OCI-LY7 (cell line): ENCODE measurements around the gene CFAP206. TPM values are rescaled to one million over a fixed set of nuclear protein-coding genes. Genes with fewer than 3 reads are reported as not detected.

Experiments used
- BruUV-seq: library from RNA; stranded (reverse); fragments of 400-500 nt; replicated peaks from 2 replicates; lab custom pipeline; 2021; lab: Mats Ljungman, UMichigan
- CTCF ChIA-PET: fragments of 300-600 bp; sonication (Branson Sonifier 250); formaldehyde crosslinking; loops from one replicate; lab custom pipeline; 2022; ENCODE audit warnings: antibody characterized with exemption; ENCODE audit not compliant: unreplicated experiment; lab: Charles Lee
- POLR2A ChIA-PET: fragments of 300-600 bp; sonication (Branson Sonifier 250); formaldehyde crosslinking; loops from one replicate; lab custom pipeline; 2022; ENCODE audit warnings: antibody characterized with exemption; lab: Charles Lee
- DNase-seq: peaks from one replicate; pipeline ENCODE4 v3.0.0-alpha.2; 2015; ENCODE audit warnings: low spot score
- H2AFZ ChIP-seq: fragments of 200-600 bp; sonication (generic), shearing (Covaris generic); 2 replicates; pipeline ENCODE4 v1.6.1; 2014; ENCODE audit warnings: mild to moderate bottlenecking, antibody characterized with exemption, low read length, moderate library complexity
- H3K27ac ChIP-seq: fragments of 200-600 bp; sonication (generic); 2 replicates; pipeline ENCODE4 v1.5.1; 2014; ENCODE audit warnings: mixed run types, low read depth, mild to moderate bottlenecking, moderate library complexity, low read length, inconsistent platforms; ENCODE audit not compliant: poor library complexity, severe bottlenecking
- H3K36me3 ChIP-seq: fragments of 200-600 bp; sonication (generic); 2 replicates; pipeline ENCODE4 v1.6.1; 2014; ENCODE audit warnings: mild to moderate bottlenecking, antibody characterized with exemption, low read length, moderate library complexity, mixed read lengths; ENCODE audit not compliant: insufficient read depth
- H3K4me1 ChIP-seq: fragments of 200-600 bp; sonication (generic); 2 replicates; pipeline ENCODE4 v1.5.1; 2014; ENCODE audit warnings: mild to moderate bottlenecking, low read length; ENCODE audit not compliant: insufficient read depth, poor library complexity, severe bottlenecking
- H3K4me2 ChIP-seq: fragments of 200-600 bp; sonication (generic); 2 replicates; pipeline ENCODE4 v1.6.1; 2014; ENCODE audit warnings: mild to moderate bottlenecking, low read length
- H3K4me3 ChIP-seq: fragments of 200-600 bp; sonication (generic); 2 replicates; pipeline ENCODE4 v1.5.1; 2014; ENCODE audit warnings: mild to moderate bottlenecking, low read depth, low read length; ENCODE audit not compliant: poor library complexity, severe bottlenecking
- H3K79me2 ChIP-seq: fragments of 200-600 bp; sonication (generic); 2 replicates; pipeline ENCODE4 v1.6.1; 2016; ENCODE audit warnings: low read depth, mild to moderate bottlenecking, low read length, moderate library complexity, mixed read lengths; ENCODE audit not compliant: insufficient read depth
- H3K9me2 ChIP-seq: fragments of 200-600 bp; sonication (generic); 2 replicates; pipeline ENCODE4 v1.6.1; 2016; ENCODE audit warnings: mild to moderate bottlenecking, low read length, mixed read lengths; ENCODE audit not compliant: insufficient read depth
- H3K9me3 ChIP-seq: fragments of 200-600 bp; sonication (generic); 2 replicates; pipeline ENCODE4 v1.6.1; 2014; ENCODE audit warnings: mild to moderate bottlenecking, mixed run types, low read length, mixed read lengths
- H4K20me1 ChIP-seq: fragments of 200-600 bp; sonication (generic); 2 replicates; pipeline ENCODE4 v1.6.1; 2014; ENCODE audit warnings: mild to moderate bottlenecking, antibody characterized with exemption, low read length, moderate library complexity, mixed read lengths; ENCODE audit not compliant: insufficient read depth
- EZH2phosphoT487 ChIP-seq: fragments of 200-600 bp; sonication (generic); IDR thresholded peaks from 2 replicates; pipeline ENCODE4 v1.6.1; 2018; ENCODE audit warnings: low read depth, borderline replicate concordance, mild to moderate bottlenecking, mixed run types, antibody characterized with exemption, low read length, moderate library complexity, mixed read lengths
- intact Hi-C: fragments of 100-400 bp; cut with micrococcal nuclease; formaldehyde crosslinking; loops from one replicate; pipeline ENCODE4 v1.10.0; 2022; ENCODE audit not compliant: unreplicated experiment
- total RNA-seq, 2 experiments: library from RNA; depleted of rRNA in 1 of 2; stranded (reverse); fragments of >200 nt in 1 of 2; shearing (Covaris generic) in 1 of 2; gene quantifications; 2 replicates each; pipeline ENCODE4 v1.2.3, GENCODE V29; 2014 to 2022
- TF ChIP-seq, protein P1 (sequence below): fragments of 200-600 bp; sonication (generic); conservative IDR thresholded peaks from 2 replicates; pipeline ENCODE4 v1.5.1; 2014; ENCODE audit warnings: mild to moderate bottlenecking, antibody characterized with exemption, low read length, moderate library complexity, mixed read lengths

The CFAP206 gene
- total RNA-seq, 2 experiments from 2014 or later = 0.19 to 0.32 TPM

DNA sequence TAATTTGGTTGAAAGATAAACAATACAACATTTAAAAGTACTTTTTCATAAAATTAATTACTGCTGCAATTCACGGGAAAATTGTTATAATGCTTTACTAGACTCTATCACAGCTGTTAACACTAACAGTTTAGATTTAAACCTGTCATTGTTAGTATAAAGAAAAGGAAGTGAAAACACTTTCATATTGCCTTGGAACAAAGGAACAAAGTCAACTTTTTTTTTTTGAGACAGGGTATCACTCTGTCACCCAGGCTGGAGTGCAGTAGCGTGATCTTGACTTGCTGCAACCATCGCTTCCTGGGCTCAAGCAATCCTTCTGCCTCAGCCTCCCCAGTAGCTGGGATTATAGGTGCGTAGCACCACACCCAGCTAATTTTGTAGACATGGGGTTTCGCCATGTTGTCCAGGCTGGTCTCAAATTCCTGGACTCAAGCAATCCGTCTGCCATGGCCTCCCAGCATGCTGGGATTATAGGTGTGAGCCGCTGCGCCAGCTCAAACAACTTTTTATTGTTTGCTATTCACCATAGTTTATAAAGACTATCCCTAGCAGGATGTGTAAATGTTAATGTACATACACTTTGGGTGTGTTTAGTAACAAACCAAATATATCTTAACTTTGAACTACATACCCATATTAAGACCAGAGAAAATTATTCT is 87.1 kb downstream of the CFAP206 start:
- TF ChIP-seq, protein P1, sequence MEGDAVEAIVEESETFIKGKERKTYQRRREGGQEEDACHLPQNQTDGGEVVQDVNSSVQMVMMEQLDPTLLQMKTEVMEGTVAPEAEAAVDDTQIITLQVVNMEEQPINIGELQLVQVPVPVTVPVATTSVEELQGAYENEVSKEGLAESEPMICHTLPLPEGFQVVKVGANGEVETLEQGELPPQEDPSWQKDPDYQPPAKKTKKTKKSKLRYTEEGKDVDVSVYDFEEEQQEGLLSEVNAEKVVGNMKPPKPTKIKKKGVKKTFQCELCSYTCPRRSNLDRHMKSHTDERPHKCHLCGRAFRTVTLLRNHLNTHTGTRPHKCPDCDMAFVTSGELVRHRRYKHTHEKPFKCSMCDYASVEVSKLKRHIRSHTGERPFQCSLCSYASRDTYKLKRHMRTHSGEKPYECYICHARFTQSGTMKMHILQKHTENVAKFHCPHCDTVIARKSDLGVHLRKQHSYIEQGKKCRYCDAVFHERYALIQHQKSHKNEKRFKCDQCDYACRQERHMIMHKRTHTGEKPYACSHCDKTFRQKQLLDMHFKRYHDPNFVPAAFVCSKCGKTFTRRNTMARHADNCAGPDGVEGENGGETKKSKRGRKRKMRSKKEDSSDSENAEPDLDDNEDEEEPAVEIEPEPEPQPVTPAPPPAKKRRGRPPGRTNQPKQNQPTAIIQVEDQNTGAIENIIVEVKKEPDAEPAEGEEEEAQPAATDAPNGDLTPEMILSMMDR = no peak
- no peak for TF ChIP-seq EZH2phosphoT487
- Histone ChIP-seq H3K4me3 (no peak overlapping the region), H3K79me2 (peaks cover 3% of the 10 kb centered on the region; the same call in 1 of the 2 replicates), H3K27ac (peak overlapping the region; percentile 61), H3K36me3 (peaks cover 49% of the 10 kb centered on the region), H2AFZ (no peak overlapping the region), H3K4me2 (peak overlapping the region; percentile 38), H3K4me1 (peaks cover 22% of the 10 kb centered on the region), H3K9me2 (no peaks in the 10 kb centered on the region), H4K20me1 (no peaks in the 10 kb centered on the region), H3K9me3 (no peaks in the 10 kb centered on the region)
- intact Hi-C loops = no loop called here
- BruUV-seq = no TSS peak
- peak; percentile 75 for DNase-seq
- ChIA-PET CTCF (interaction anchor here (0.7 kb wide), 1 partner anchor 415 kb away, joined by 3 read pairs; no protein-coding TSS in a partner anchor), POLR2A (interaction anchor here (0.7 to 2.2 kb wide), 6 partner anchors 9 to 418 kb away, joined by 3 to 9 read pairs (median 4); no protein-coding TSS in a partner anchor)

DNA sequence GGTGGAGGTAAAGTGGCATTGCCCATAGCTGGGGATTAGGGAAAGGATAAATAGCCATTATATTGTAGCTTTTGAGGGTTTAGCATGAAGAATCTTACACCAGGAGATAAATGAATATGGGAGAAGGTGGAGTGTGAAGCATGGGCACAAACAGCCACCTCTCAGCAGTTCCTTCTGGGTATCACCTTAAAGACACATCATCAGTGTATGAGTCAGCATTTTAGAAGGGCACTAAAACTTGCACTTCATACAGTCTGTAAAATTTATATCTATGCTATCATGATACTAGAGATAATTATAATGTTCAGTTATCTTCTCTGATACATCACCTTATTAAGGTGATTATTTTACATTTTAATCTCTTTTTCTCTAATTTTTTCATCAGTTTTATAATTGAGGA is 90.3 kb downstream of the CFAP206 start:
- intact Hi-C loops = no loop called here
- Histone ChIP-seq H2AFZ (no peak overlapping the region), H3K9me2 (no peaks in the 10 kb centered on the region), H3K27ac (no peak overlapping the region), H3K9me3 (no peaks in the 10 kb centered on the region), H3K36me3 (peaks cover 53% of the 10 kb centered on the region), H3K4me1 (peaks cover 22% of the 10 kb centered on the region), H3K79me2 (peaks cover 3% of the 10 kb centered on the region; the same call in 1 of the 2 replicates), H4K20me1 (no peaks in the 10 kb centered on the region), H3K4me2 (no peak overlapping the region), H3K4me3 (no peak overlapping the region)
- no TSS peak for BruUV-seq
- no peak for DNase-seq
- POLR2A ChIA-PET = interaction anchor here (0.7 to 0.9 kb wide), 2 partner anchors 8 to 286 kb away, joined by 3 to 5 read pairs; no protein-coding TSS in a partner anchor
- CTCF ChIA-PET = no interaction called here
- TF ChIP-seq EZH2phosphoT487 = no peak
- TF ChIP-seq, protein P1 = no peak
